Stimulated activated CD8-positive, alpha-beta memory T cell treated with anti-CD3 and anti-CD28 coated beads, Interleukin-4, amount 100 ng/mL, for 1 hour (primary cell): ENCODE results near the gene SCAPER.
"Not testable (repeated sequence)": the region's sequence is repeated elsewhere in the genome, so short reads cannot be mapped to it uniquely, and the experiment has no call there.

ENCODE experiments used
- DNase-seq, 2 donors: peaks; one replicate each; pipeline ENCODE4 v3.0.0-alpha.2; 2020; ENCODE audit warnings: low read depth in 2 of 2, low spot score in 1 of 2

Gene SCAPER

DNA sequence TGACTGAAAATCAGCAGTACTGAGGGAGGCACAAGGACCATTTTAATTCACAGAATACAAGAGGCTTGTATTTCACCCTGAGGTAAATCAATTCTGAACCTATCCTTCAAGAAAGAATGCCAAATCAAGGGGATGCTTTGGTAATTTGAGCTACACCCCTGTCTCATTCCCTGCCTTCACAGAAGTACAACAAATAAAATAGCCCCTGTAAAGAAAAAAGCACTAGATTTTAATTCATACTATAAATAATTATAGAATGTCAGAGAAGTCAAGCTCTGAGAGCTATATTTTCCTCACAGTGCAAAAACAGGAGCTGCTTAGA lies 319.6 kb downstream of the SCAPER start:
- DNase-seq, result no peak

GRCh38 chr15:76584868-76585575 lies 320.1 kb downstream of the SCAPER start:
- no peak for DNase-seq

DNA sequence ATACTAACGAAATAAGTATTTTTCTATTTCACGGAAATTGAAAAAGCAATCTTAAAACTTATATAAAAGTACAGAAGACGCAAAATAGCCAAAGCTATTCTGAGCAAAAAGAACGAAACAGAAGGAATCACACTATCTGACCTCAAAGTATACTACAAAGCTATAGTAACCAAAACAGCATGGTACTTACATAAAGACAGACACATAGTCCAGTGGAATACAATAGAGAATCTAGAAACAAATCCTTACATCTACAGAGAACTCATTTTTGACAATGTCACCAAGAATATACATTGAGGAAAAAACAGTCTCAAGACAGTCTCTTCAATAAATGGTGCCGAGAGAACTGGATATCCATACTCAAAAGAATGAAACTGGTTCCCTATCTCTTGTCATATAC lies 322.6 kb downstream of the SCAPER start:
- DNase-seq, result no peak

- no peak for DNase-seq
Observed at GRCh38 chr15:76577879-76578512, 327.1 kb downstream of the SCAPER start.

DNA sequence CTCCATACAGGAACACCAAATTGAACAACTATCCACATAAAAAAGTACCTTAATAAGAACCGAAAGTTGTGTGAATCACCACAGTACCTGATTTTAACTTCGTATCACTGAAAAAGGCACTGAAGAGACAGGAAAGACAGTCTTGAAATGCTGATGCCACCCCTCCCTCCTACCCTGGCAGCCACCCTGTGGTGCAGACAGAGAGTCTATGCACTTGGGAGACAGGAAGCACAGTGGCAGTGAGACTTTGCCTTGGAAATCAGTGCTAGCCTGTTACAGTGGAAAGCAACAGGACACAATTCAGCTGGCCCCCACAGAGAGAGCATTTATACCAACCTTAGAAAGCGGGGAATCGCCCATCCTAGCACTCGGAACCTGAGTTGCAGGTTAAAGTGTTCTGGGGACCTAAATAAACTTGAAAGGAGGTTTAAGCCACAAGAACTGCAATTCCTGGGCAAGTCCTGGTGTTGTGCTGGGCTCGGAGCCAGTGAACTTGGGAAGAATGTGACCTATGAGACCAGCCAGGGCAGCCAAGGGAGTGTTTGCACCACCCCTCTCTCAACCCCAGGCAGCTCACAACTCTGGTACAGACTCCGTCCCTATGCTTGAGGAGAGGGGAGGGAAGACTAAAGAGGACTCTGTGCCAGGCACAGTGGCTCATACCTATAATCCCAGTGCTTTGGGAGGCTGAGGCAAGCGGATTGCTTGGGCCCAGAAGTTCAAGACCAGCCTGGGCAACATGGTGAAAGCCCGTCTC lies 328.4 kb downstream of the SCAPER start:
- no peak for DNase-seq

- DNase-seq, result no peak
Observed at GRCh38 chr15:76575679-76576078, 329.5 kb downstream of the SCAPER start.

DNA sequence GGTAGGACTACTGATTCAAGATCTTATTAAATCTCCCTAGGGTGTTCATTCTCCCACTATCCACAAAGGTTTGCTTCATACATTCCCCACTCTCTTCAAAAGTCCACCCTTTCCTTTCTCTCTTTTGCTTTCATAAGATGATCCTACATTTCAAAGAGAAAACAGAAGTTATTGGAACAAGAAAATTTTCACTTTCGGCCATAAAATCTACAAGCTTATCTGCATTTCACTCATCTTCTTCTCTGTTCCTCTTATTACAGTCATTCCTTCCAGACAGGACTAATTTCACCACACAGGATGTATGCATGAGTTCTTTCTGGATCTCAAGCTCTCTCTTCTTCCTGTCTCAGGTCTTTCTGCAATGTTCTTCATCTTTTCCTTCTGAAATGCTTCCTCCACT lies 329.9 kb downstream of the SCAPER start:
- no peak for DNase-seq

DNA sequence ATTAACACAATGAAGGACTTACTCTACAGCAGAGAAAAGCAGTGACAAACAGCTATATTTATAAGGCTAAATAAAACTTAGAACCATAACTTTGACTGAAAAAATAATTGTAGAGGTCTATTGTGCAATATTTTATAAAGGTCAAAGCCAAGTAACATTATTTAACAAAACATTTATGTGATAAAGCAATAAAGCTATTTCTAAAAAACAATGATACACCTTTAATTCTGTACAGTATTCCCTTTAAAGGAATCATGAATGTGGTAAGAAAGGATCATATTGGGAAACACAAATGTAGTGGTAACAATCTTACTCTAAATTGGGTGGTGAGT lies 332.2 kb downstream of the SCAPER start:
- DNase-seq, result no peak

- no peak for DNase-seq
Observed at GRCh38 chr15:76566276-76566675, 338.9 kb downstream of the SCAPER start.

- DNase-seq, result no peak
Observed at GRCh38 chr15:76565366-76565765, 339.8 kb downstream of the SCAPER start.

- DNase-seq, result no peak
Observed at GRCh38 chr15:76555247-76555646, 349.9 kb downstream of the SCAPER start.

DNA sequence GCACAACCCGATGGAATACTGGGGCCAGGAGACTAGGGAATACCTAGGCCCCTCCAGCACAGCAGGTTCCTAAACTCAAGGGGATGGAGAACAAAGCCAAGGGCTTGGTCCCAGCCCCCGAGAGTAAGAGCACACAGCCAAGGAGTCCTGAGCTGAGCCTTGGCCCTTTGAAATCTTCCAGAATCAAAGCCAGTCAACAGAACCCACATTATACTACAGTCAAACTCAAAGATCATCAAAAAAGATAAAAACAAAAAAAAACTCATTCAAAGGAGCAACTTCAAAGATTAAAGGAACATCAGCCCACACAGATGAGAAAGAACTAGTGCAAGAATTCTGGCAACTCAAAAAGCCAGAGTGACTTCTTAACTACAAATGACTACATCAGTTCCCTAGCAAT lies 351.6 kb downstream of the SCAPER start:
- no peak for DNase-seq

- no peak for DNase-seq
Observed at GRCh38 chr15:76553102-76553501, 352.0 kb downstream of the SCAPER start.

GRCh38 chr15:76546805-76547204 lies 358.3 kb downstream of the SCAPER start:
- DNase-seq, result no peak

DNA sequence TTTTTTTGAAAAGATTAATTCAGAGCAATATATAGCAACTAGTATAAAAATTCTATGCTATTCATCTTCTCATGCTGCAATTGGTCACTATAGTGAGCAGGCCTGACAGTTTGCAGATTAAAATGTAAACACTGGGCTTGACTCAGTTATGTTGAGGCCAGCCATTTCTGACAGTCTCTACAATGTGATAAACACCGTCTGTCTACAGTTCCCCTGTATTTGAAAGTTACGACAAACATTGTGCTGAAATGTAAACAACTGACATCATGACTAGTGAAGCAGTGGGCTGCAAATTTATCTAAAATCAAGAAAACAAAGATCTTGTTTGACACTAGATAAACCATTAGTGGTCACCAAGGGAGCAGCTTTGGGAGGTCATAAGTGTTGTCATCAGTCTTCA lies 371.1 kb downstream of the SCAPER start:
- DNase-seq, result no peak

- no peak for DNase-seq
Observed at GRCh38 chr15:76533060-76533820, 371.9 kb downstream of the SCAPER start.

DNA sequence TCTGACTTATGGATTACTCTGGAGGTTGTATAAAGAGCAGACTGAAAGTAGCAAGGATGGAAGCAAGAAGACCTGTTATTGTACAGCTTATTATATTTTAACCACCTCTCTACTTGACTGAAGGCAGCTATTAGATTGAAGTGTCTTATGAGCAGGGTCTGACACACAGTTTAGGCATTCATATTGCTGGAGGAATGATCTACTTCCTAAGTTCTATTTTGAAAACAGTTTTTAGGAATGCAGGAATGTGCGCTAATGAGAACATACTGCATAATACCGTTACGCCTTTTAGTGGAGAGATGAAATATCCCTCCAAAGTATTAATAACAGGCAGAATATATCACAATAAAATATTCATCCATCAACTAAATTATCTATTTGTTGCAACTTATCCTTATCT lies 375.2 kb downstream of the SCAPER start:
- no peak for DNase-seq

- no peak for DNase-seq
Observed at GRCh38 chr15:76526111-76526510, 379.0 kb downstream of the SCAPER start.

DNA sequence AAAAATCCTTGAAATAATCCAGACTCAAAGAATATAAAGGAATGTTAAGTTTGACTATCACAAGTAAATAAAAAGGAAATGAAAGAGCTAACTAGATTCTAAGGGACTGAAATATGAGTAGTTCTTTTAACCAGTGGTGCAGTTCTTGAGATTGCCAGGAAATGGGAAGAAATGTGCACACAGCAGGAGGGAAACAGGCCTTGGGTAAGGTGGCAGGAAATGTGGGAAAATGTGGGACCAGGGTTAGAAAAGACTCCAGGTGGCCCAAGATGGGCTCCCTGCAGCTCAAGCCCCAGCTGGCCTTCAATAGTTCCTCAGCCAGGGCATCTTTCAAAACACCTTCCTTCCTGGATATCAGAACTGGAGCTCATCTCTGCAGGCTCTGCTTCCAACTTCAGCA lies 387.2 kb downstream of the SCAPER start:
- no peak for DNase-seq

DNA sequence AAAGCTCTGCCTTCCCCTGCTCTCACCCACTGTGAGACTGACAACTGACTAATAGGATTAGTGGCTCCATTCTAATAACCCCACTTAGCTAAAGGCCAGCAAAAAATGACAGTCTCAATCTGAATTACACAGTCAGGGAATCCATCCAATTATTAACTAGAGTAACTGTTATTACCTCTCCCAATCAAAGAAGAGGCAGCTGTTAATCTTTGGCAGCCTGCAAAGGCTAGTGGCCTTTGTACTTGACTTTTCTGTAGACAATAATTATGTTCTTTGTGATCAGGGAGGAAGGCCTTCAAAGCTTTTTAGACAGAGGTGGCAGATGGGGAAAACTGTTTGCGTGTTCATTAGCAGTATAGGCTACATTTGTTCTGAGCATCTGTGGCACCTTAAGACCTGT lies 390.9 kb downstream of the SCAPER start:
- no peak for DNase-seq

- DNase-seq, result no peak
Observed at GRCh38 chr15:76512971-76513370, 392.2 kb downstream of the SCAPER start.

- not testable (repeated sequence) for DNase-seq
Observed at GRCh38 chr15:76510663-76511062, 394.5 kb downstream of the SCAPER start.
